ENCODE results near the gene PGPEP1. TPM values are rescaled to one million over a fixed set of nuclear protein-coding genes. Genes with fewer than 3 reads are reported as not detected.

PGPEP1 gene
- total and polyA plus RNA-seq, 4 donors: 13.0 to 41.6 (median 15.0) TPM

DNA sequence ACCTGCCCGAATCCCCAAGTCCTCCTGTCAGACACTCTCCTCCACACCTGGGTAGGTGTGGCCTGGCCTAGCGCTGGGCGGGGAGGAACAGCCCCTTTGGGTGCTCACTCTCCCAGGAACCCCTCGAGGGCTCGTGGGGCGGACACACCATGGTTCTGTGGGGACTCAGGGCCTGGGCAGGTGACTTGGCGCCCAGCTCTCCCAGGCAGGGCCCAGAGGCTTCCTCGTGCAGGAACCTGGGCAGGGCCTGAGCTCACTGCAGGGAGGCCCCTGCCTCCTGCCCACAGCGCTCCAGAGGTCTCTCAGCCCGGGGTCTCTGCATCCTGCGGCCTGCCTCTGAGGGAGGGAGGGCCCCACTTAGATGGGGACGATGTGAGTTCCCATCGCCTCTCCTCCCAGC is 29.4 kb upstream of the PGPEP1 start:
- ATAC-seq (ENCODE audit: insufficient read depth, low FRiP score) (no peak), DNase-seq (no peak)
- no peak for TF ChIP-seq CTCF (IDR thresholded peaks at IDR 0.05; ENCODE audit: control extremely low read depth, extremely low read depth)
- Histone ChIP-seq H3K9ac (ENCODE audit: insufficient read depth in 1 of 2, low read length in 2 of 2) (no peak overlapping the region), H3K9me3 (ENCODE audit: control insufficient read depth in 4 of 4, insufficient read depth in 3 of 4, low read length in 3 of 4) (no peaks in the 10 kb centered on the region), H3K36me3 (ENCODE audit: control insufficient read depth in 4 of 4, insufficient read depth in 4 of 4, low read length in 4 of 4) (peaks cover 0 to 45% (median 18%) of the 10 kb centered on the region in 4 donors), H3K27me3 (ENCODE audit: control insufficient read depth in 3 of 3, insufficient read depth in 3 of 3, low read length in 2 of 3) (no peaks in the 10 kb centered on the region), H3K27ac (ENCODE audit: low read depth in 1 of 2, low read length in 1 of 2) (no peak overlapping the region), H3K4me3 (no peak overlapping the region), H3K4me1 (ENCODE audit: control insufficient read depth in 5 of 5, insufficient read depth in 5 of 5, low read length in 5 of 5) (peaks cover 0 to 4% (median 2%) of the 10 kb centered on the region in 5 donors)
- 90 to 93% methylated on average over 13 of the region's 13 CpGs for WGBS, 2 donors

DNA sequence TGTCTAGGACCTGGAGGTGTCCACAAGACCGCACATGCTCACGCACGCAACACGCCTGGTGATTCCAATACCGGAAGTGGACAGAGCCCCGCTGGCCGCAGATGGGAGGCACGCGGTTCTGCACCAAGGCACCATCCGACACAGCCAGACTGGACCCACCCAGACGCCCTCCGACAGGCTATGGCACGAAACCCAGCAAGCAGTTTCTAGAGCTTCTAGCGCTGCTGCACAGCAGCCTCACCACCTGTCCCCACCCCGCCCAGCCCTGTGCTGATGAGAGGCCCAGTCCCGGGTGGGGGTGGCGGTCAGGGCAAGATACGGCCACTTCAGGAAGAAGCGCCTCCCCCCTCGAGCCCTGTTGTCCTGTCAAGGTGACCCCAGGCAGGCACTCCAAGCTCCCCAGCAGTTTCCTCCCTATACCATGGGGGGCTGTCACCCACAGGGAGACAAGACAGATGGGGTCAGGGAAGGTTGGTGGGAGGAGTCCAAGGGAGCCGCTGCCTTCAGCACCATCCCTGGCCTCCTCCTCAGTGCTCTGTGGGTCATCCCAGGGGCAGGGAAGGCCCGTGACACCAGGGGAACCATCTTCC is 28.8 kb upstream of the PGPEP1 start:
- TF ChIP-seq CTCF (IDR thresholded peaks at IDR 0.05; ENCODE audit: control extremely low read depth, extremely low read depth): no peak
- H3K27ac ChIP-seq (ENCODE audit: low read depth in 1 of 2, low read length in 1 of 2): peak overlapping the region in 1 of 2 donors; percentile 0
- H3K4me3 ChIP-seq: no peak overlapping the region
- ATAC-seq (ENCODE audit: insufficient read depth, low FRiP score) (no peak), DNase-seq (no peak)
- H3K9me3 ChIP-seq (ENCODE audit: control insufficient read depth in 4 of 4, insufficient read depth in 3 of 4, low read length in 3 of 4): no peaks in the 10 kb centered on the region
- peaks cover 0 to 44% (median 18%) of the 10 kb centered on the region in 4 donors for H3K36me3 ChIP-seq (ENCODE audit: control insufficient read depth in 4 of 4, insufficient read depth in 4 of 4, low read length in 4 of 4)
- H3K27me3 ChIP-seq (ENCODE audit: control insufficient read depth in 3 of 3, insufficient read depth in 3 of 3, low read length in 2 of 3): no peaks in the 10 kb centered on the region
- peaks cover 0 to 4% (median 2%) of the 10 kb centered on the region in 5 donors for H3K4me1 ChIP-seq (ENCODE audit: control insufficient read depth in 5 of 5, insufficient read depth in 5 of 5, low read length in 5 of 5)
- no peak overlapping the region for H3K9ac ChIP-seq (ENCODE audit: insufficient read depth in 1 of 2, low read length in 2 of 2)
- 92 to 97% methylated on average over 22 of the region's 22 CpGs for WGBS, 2 donors

GRCh38 chr19:18312092-18312534 is 28.3 kb upstream of the PGPEP1 start:
- DNase-seq (no peak), ATAC-seq (ENCODE audit: insufficient read depth, low FRiP score) (no peak)
- no peak for TF ChIP-seq CTCF (IDR thresholded peaks at IDR 0.05; ENCODE audit: control extremely low read depth, extremely low read depth)
- Histone ChIP-seq H3K27ac (ENCODE audit: low read depth in 1 of 2, low read length in 1 of 2) (peak overlapping the region in 1 of 2 donors; percentile 0), H3K36me3 (ENCODE audit: control insufficient read depth in 4 of 4, insufficient read depth in 4 of 4, low read length in 4 of 4) (peaks cover 0 to 42% (median 18%) of the 10 kb centered on the region in 4 donors), H3K9me3 (ENCODE audit: control insufficient read depth in 4 of 4, insufficient read depth in 3 of 4, low read length in 3 of 4) (no peaks in the 10 kb centered on the region), H3K27me3 (ENCODE audit: control insufficient read depth in 3 of 3, insufficient read depth in 3 of 3, low read length in 2 of 3) (no peaks in the 10 kb centered on the region), H3K9ac (ENCODE audit: insufficient read depth in 1 of 2, low read length in 2 of 2) (no peak overlapping the region), H3K4me1 (ENCODE audit: control insufficient read depth in 5 of 5, insufficient read depth in 5 of 5, low read length in 5 of 5) (peaks cover 0 to 5% (median 0%) of the 10 kb centered on the region in 5 donors), H3K4me3 (no peak overlapping the region)
- WGBS, 2 donors: 94 to 95% methylated on average over 11 of the region's 11 CpGs

Data from lung (tissue), 12 donors.